ENCODE data around the gene VOPP1. TPM values are rescaled to one million over a fixed set of nuclear protein-coding genes. Genes with fewer than 3 reads are reported as not detected.
A peak's percentile ranks its signal among the peaks of the same experiment; 100 is the strongest.

Gene VOPP1
- total and polyA plus RNA-seq, 2 donors (not counting 1 experiment from before 2014, with no cell fraction given): 52.1 to 70.7 TPM

- H2AFZ ChIP-seq (ENCODE audit: low read length): no peak overlapping the region
- peaks cover 20% of the 10 kb centered on the region for H3K4me1 ChIP-seq (ENCODE audit: control insufficient read depth, extremely low read depth, insufficient read depth, low read length)
- no peak overlapping the region for H3K4me3 ChIP-seq (replicated peaks in 1 of 4; ENCODE audit: control extremely low read depth in 1 of 4, insufficient read depth in 1 of 4, low read depth in 3 of 4, low read length in 4 of 4)
- no peaks in the 10 kb centered on the region for H3K36me3 ChIP-seq (ENCODE audit: control insufficient read depth, insufficient read depth, low read length)
- no peaks in the 10 kb centered on the region for H3K9me3 ChIP-seq (ENCODE audit: control insufficient read depth, insufficient read depth, low read depth, low read length)
- H3K9ac ChIP-seq (ENCODE audit: insufficient read depth, low read length): no peak overlapping the region
- no peaks in the 10 kb centered on the region for H3K79me2 ChIP-seq (ENCODE audit: control insufficient read depth, insufficient read depth, low read length)
- no peak for TF ChIP-seq EZH2 (IDR thresholded peaks at IDR 0.05; ENCODE audit: low read length, missing control alignments)
- no peak for TF ChIP-seq CTCF (conservative IDR thresholded peaks at IDR 0.05 in 1 of 2, IDR thresholded peaks at IDR 0.05 in 1 of 2; ENCODE audit: low read depth in 1 of 2, low read length in 2 of 2)
- no peaks in the 10 kb centered on the region for H4K20me1 ChIP-seq (ENCODE audit: control insufficient read depth, extremely low read depth, insufficient read depth, low read length)
- no peak overlapping the region for H3K27ac ChIP-seq (ENCODE audit: insufficient read depth, low read length)
- peak; percentile 55 to 91 for DNase-seq (ENCODE audit: low read depth in 2 of 2)
- H3K4me2 ChIP-seq (ENCODE audit: extremely low read depth, insufficient read depth, low read length): no peak overlapping the region
- no peaks in the 10 kb centered on the region for H3K27me3 ChIP-seq (ENCODE audit: control insufficient read depth, insufficient read depth, low read length)
Observed at GRCh38 chr7:55475855-55476803, 96.2 kb downstream of the VOPP1 start.

- no peaks in the 10 kb centered on the region for H3K9me3 ChIP-seq (ENCODE audit: control insufficient read depth, insufficient read depth, low read depth, low read length)
- TF ChIP-seq CTCF (conservative IDR thresholded peaks at IDR 0.05 in 1 of 2, IDR thresholded peaks at IDR 0.05 in 1 of 2; ENCODE audit: low read depth in 1 of 2, low read length in 2 of 2) (no peak), EZH2 (IDR thresholded peaks at IDR 0.05; ENCODE audit: low read length, missing control alignments) (no peak)
- no peaks in the 10 kb centered on the region for H4K20me1 ChIP-seq (ENCODE audit: control insufficient read depth, extremely low read depth, insufficient read depth, low read length)
- no peak overlapping the region for H3K4me3 ChIP-seq (replicated peaks in 1 of 4; ENCODE audit: control extremely low read depth in 1 of 4, insufficient read depth in 1 of 4, low read depth in 3 of 4, low read length in 4 of 4)
- H2AFZ ChIP-seq (ENCODE audit: low read length): no peak overlapping the region
- H3K79me2 ChIP-seq (ENCODE audit: control insufficient read depth, insufficient read depth, low read length): no peaks in the 10 kb centered on the region
- peaks cover 20% of the 10 kb centered on the region for H3K4me1 ChIP-seq (ENCODE audit: control insufficient read depth, extremely low read depth, insufficient read depth, low read length)
- H3K27ac ChIP-seq (ENCODE audit: insufficient read depth, low read length): no peak overlapping the region
- H3K27me3 ChIP-seq (ENCODE audit: control insufficient read depth, insufficient read depth, low read length): no peaks in the 10 kb centered on the region
- DNase-seq (ENCODE audit: low read depth in 2 of 2): no peak
- H3K4me2 ChIP-seq (ENCODE audit: extremely low read depth, insufficient read depth, low read length): no peak overlapping the region
- no peaks in the 10 kb centered on the region for H3K36me3 ChIP-seq (ENCODE audit: control insufficient read depth, insufficient read depth, low read length)
- no peak overlapping the region for H3K9ac ChIP-seq (ENCODE audit: insufficient read depth, low read length)
Observed at GRCh38 chr7:55474944-55475854, 97.1 kb downstream of the VOPP1 start.

DNA sequence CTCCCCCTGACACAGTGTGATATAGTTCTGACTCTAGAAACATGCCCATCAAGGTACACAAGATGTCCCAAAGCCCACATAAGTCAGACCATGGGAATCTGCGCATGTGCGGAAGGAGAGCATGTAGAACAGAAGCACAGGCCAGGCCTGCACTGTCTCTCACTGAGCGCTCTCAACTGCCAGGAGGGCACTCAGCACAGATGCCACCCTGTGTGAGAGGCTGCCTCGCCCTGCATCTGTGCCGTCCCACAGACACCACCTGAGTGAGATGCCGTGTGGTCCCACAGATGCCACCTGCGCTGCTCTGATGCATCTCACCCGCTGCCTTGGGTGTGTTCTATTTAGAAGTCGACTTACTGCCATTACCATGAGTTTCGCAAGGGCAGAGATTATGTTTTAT is 98.4 kb downstream of the VOPP1 start:
- no peaks in the 10 kb centered on the region for H3K27me3 ChIP-seq (ENCODE audit: control insufficient read depth, insufficient read depth, low read length)
- H3K36me3 ChIP-seq (ENCODE audit: control insufficient read depth, insufficient read depth, low read length): no peaks in the 10 kb centered on the region
- H3K4me2 ChIP-seq (ENCODE audit: extremely low read depth, insufficient read depth, low read length): no peak overlapping the region
- H3K27ac ChIP-seq (ENCODE audit: insufficient read depth, low read length): no peak overlapping the region
- peaks cover 20% of the 10 kb centered on the region for H3K4me1 ChIP-seq (ENCODE audit: control insufficient read depth, extremely low read depth, insufficient read depth, low read length)
- H3K79me2 ChIP-seq (ENCODE audit: control insufficient read depth, insufficient read depth, low read length): no peaks in the 10 kb centered on the region
- no peak overlapping the region for H3K4me3 ChIP-seq (replicated peaks in 1 of 4; ENCODE audit: control extremely low read depth in 1 of 4, insufficient read depth in 1 of 4, low read depth in 3 of 4, low read length in 4 of 4)
- H3K9me3 ChIP-seq (ENCODE audit: control insufficient read depth, insufficient read depth, low read depth, low read length): no peaks in the 10 kb centered on the region
- H2AFZ ChIP-seq (ENCODE audit: low read length): no peak overlapping the region
- no peaks in the 10 kb centered on the region for H4K20me1 ChIP-seq (ENCODE audit: control insufficient read depth, extremely low read depth, insufficient read depth, low read length)
- DNase-seq (ENCODE audit: low read depth in 2 of 2): no peak
- no peak for TF ChIP-seq CTCF (conservative IDR thresholded peaks at IDR 0.05 in 1 of 2, IDR thresholded peaks at IDR 0.05 in 1 of 2; ENCODE audit: low read depth in 1 of 2, low read length in 2 of 2)
- TF ChIP-seq EZH2 (IDR thresholded peaks at IDR 0.05; ENCODE audit: low read length, missing control alignments): no peak
- no peak overlapping the region for H3K9ac ChIP-seq (ENCODE audit: insufficient read depth, low read length)
